Measurements from ENCODE around the gene UBE2E1. TPM values are rescaled to one million over a fixed set of nuclear protein-coding genes. Genes with fewer than 3 reads are reported as not detected.
"Not testable (repeated sequence)": the region's sequence is repeated elsewhere in the genome, so short reads cannot be mapped to it uniquely, and the experiment has no call there.

The UBE2E1 gene
- total RNA-seq, 1 experiment from 2014 or later, result 174 TPM

GRCh38 chr3:23900744-23901143 is 95.0 kb downstream of the UBE2E1 start:
- no peak for DNase-seq (ENCODE audit: low spot score)
- in situ Hi-C loops (cut with HindIII; ENCODE audit: low sequenced_read_pairs), result no loop called here

- DNase-seq (ENCODE audit: low spot score), result no peak
- in situ Hi-C loops (cut with HindIII; ENCODE audit: low sequenced_read_pairs), result no loop called here
Observed at GRCh38 chr3:23904545-23904944, 98.8 kb downstream of the UBE2E1 start.

DNA sequence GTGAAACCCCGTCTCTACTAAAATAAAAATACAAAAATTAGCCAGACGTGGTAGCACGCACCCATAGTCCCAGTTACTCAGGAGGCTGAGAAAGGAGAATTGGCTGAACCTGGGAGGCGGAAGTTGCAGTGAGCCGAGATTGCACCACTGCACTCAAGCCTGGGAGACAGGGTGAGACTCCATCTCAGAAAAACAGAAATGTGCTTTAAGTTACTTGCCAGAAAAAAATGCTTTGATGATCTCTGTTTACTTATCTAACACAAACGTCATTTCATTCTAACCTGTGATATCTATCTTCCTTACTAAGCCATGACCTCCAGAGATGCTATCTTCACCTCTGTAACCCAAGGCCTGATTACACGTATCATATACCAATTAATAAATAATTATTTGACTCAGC is 103.6 kb downstream of the UBE2E1 start:
- in situ Hi-C loops (cut with HindIII; ENCODE audit: low sequenced_read_pairs), result no loop called here
- no peak for DNase-seq (ENCODE audit: low spot score)

DNA sequence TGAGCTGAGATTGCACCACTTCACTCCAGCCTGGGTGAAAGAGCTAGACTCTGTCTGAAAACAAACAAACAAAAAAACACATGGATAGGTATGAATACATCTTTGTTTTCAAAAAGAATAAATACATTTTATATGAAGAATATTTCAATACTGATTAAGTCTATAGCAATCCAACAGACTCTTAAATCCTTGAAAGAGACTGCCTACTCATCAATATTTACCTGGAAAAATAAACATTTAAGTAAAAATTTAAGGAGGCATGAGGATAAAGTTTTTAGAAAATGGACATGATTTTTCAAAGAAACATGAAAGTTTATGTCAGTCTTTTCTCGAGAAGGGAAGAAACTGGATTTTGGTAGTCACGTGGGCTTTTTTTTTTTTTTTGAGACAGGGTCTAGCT is 105.6 kb downstream of the UBE2E1 start:
- no peak for DNase-seq (ENCODE audit: low spot score)
- in situ Hi-C loops (cut with HindIII; ENCODE audit: low sequenced_read_pairs), result no loop called here

- in situ Hi-C loops (cut with HindIII; ENCODE audit: low sequenced_read_pairs); DNase-seq (ENCODE audit: low spot score): not testable (repeated sequence)
Observed at GRCh38 chr3:23912335-23912734, 106.6 kb downstream of the UBE2E1 start.

DNA sequence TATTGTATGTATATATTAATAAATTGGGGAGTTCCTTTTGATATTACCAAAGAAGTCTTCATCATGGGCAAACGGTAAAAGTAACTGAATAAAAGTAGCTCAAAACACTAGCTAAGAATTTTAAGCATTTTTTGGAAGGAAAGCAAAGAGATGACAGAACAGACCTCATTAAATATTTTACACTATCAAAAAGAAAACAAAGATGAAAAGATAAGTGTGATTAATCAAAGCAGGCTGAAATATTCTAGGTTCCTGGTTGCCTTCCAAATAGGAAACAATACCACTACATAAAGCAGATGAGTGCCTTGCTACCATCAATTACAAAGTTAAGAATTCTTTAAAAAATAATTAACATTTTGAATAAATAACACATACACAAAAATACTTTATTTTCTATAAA is 107.4 kb downstream of the UBE2E1 start:
- in situ Hi-C loops (cut with HindIII; ENCODE audit: low sequenced_read_pairs), result no loop called here
- no peak for DNase-seq (ENCODE audit: low spot score)

- in situ Hi-C loops (cut with HindIII; ENCODE audit: low sequenced_read_pairs), result no loop called here
- no peak for DNase-seq (ENCODE audit: low spot score)
Observed at GRCh38 chr3:23913873-23914743, 108.4 kb downstream of the UBE2E1 start.

DNA sequence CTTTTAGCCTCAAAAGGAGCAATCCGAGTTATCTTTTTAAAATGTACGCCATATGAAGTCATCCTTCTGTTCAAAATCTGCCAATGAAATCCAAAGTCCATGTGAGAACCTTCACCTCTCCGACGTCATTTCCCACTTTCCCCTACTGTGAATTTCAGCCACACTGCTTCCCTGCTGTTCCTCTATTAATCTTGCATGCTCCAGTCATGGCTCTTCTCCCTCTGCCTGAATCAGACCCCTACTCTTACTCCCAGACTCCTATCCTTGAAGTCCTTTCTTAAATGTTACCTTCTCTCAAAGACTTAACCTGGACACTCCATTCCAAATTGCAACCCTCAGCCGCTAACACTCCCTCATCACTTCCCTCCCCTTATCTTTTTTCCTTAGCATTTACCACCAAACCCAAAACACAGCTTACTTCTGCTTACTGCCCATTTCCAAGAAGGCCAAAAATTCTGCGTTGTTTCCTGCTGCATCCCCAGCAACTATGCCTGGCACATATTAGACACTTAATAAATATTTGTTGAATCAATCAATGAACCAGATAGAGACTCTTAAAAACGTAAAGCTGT is 109.9 kb downstream of the UBE2E1 start:
- in situ Hi-C loops (cut with HindIII; ENCODE audit: low sequenced_read_pairs), result no loop called here
- peak; percentile 76 for DNase-seq (ENCODE audit: low spot score)

DNA sequence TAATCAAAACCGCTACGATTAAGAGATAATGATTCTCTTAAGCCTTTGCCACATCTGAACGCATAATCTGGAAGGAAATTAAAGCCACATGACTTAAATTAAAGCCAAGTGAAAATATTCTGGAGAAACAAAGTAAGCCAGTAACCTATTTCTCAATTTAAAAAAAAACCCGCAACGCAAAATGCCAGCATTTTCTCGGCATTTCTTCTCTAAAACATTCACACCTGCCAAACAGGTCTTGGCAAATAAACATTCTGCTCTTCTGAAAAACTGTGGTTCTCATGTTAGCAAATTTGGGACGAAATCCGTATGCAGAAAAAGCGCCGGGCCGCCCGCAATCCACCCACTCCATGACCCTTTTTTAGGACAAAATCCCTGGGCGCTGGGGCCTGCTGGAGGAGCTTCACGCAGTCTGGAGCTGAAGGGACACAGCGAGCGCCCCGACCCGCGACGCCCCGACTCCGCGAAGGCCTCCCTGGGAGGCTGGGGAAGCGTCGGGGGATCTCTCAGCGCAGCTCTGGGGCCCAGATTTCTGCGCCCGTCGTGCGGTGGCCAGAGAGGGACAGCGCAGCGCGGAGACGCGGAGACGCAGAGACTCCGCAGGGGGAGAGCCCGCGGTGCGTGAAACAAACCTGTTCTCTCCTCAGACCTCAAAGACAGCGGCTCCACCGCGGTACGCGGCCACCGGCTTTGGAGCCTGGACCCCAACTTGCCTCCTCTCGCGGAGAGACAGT is 110.6 kb downstream of the UBE2E1 start:
- in situ Hi-C loops (cut with HindIII; ENCODE audit: low sequenced_read_pairs), result no loop called here
- no peak for DNase-seq (ENCODE audit: low spot score)

DNA sequence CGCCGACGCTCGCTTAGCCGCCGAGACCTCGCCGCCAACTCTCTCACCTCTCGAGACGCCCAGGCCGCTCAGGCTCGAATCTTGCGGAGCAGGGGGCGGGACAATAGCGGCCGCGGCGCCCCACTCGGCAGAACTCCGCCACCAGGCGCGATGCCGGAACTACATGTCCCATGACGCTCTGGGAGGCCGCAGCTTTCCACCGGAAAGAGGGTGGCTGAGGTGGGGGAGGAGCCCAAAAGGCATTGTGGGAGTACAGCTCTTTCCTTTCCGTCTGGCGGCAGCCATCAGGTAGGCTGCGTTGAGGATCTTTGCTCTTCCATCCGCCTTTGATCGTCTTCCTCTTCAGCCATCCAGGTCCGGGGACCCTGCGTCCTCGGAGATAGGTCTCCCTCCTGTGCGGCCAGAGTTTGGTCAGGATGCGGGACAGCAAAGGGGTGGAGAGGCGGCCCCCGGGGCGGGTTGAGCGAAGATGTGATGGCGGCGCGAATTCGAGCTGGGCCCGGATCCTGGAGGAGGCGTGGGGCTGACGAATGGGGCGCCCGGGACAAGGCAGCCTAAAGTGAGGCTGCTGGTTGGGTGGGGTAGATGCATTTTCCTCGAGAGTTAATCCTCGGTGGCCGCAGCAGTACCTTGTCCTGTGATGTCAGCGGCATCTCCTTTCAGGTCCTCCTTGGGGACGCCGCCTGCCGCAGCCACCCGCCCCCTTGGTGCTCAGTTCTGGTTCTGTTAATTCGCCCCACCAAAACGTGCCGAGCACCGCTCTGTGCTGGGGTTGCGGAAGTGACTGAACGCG is 111.3 kb downstream of the UBE2E1 start, which contains the start of the genes NKIRAS1 and RPL15:
Gene NKIRAS1, minus strand, starts transcription at position 105 of the 793 bp plus-strand sequence. CDS start 6,086 bp downstream, outside the sequence.
Gene RPL15, plus strand, starts transcription at position 247 of the 793 bp plus-strand sequence. CDS start 728 bp downstream, outside the sequence.
- in situ Hi-C loops (cut with HindIII; ENCODE audit: low sequenced_read_pairs), result no loop called here
- peak; percentile 97 for DNase-seq (ENCODE audit: low spot score)

GRCh38 chr3:23917679-23918303 is 112.0 kb downstream of the UBE2E1 start:
- in situ Hi-C loops (cut with HindIII; ENCODE audit: low sequenced_read_pairs); DNase-seq (ENCODE audit: low spot score): not testable (repeated sequence)

GRCh38 chr3:23918331-23918730 is 112.6 kb downstream of the UBE2E1 start:
- in situ Hi-C loops (cut with HindIII; ENCODE audit: low sequenced_read_pairs); DNase-seq (ENCODE audit: low spot score): not testable (repeated sequence)

DNA sequence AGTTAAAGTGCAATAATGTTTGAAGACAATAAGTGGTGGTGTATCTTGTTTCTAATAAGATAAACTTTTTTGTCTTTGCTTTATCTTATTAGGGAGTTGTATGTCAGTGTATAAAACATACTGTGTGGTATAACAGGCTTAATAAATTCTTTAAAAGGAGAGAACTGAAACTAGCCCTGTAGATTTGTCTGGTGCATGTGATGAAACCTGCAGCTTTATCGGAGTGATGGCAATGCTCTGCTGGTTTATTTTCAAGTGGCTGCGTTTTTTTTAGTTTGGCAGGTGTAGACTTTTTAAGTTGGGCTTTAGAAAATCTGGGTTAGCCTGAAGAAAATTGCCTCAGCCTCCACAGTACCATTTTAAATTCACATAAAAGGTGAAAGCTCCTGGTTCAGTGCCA is 113.9 kb downstream of the UBE2E1 start:
- no peak for DNase-seq (ENCODE audit: low spot score)
- in situ Hi-C loops (cut with HindIII; ENCODE audit: low sequenced_read_pairs), result no loop called here

GRCh38 chr3:23920151-23920655 is 114.4 kb downstream of the UBE2E1 start:
- DNase-seq (ENCODE audit: low spot score), result no peak
- in situ Hi-C loops (cut with HindIII; ENCODE audit: low sequenced_read_pairs), result no loop called here

DNA sequence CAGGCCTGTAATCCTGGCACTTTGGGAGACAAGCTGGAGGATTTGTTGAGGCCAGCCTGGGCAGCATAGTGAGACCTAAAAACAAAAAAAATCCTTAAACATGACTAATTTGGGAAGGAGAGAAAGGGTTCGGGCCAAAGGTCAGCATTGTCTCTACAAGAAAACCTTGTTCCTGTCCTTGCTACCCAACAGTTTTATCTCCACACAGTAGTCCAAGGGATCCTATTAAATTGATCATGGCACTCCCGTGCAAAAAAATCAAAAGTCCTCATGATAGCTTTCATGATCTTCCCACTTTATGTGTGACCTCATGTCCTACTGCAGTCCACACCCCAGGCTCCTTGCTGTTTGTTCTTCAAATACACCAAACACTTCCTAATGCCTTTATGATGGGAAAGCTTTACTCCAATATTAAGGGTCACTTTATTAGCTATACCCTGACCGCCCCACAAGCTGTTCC is 115.3 kb downstream of the UBE2E1 start:
- DNase-seq (ENCODE audit: low spot score), result peak; percentile 16
- in situ Hi-C loops (cut with HindIII; ENCODE audit: low sequenced_read_pairs), result no loop called here

DNA sequence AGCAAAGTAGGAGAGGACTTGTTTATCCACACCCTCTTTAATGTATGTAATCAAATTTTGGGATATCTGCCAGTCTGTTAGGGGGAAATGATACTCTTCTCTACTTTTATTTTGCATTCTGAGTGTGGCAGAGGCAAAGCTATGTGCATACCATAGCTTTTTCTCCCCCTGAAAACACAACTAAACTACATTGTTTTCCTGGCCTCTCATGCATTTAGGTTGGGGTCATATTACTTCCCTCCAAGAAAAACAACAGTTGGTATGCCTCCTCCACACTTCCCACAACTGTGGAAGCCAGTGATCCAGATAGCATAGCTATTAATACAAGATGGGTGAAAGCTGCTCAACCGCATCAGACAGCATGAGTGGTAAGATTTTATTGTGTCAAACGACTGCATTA is 118.0 kb downstream of the UBE2E1 start:
- DNase-seq (ENCODE audit: low spot score), result no peak
- in situ Hi-C loops (cut with HindIII; ENCODE audit: low sequenced_read_pairs), result no loop called here

- in situ Hi-C loops (cut with HindIII; ENCODE audit: low sequenced_read_pairs), result no loop called here
- no peak for DNase-seq (ENCODE audit: low spot score)
Observed at GRCh38 chr3:23926246-23926645, 120.5 kb downstream of the UBE2E1 start.

DNA sequence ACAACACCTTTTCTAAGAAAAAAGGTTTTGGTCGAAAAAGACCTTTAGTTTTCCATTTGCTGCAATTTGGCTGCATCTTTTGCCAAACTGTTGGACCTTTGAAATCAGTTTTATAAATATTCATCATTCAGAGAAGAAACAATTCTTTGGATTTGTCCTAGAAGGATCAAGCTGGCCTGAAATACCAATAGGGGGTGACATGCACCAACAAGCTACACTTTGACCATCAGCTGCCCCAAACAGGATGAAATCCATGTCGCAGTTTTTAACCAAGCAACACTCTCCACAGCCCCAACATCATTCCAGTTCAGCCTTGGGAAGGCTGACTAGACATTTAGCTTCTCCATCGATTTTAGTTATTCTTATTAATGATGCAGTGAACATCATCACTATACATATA is 121.0 kb downstream of the UBE2E1 start:
- DNase-seq (ENCODE audit: low spot score), result no peak
- in situ Hi-C loops (cut with HindIII; ENCODE audit: low sequenced_read_pairs), result no loop called here

Data from G401 (cell line).